ENCODE results near the gene TP53INP2.
"Not testable (repeated sequence)": the region's sequence is repeated elsewhere in the genome, so short reads cannot be mapped to it uniquely, and the experiment has no call there.

The TP53INP2 gene

DNA sequence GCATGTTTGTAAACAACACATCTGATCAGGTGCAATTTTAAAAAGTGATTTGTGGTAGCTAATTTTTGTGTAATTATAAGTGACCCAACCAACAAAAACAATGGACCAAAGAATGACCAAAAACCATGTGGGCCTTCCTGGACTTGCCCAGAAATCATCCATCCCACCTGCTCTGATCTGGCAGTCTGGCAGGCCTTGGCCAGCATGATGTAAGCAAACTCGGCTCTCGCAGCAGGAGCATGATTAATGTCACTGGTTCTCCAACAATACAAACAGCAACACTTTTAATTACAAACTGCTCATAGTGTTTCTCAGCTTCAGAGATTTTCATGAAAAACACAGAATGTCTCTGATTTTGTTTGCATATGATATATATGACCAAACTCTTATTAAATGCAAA lies 16.1 kb downstream of the TP53INP2 start:
- DNase-seq (ENCODE audit: low read depth in 3 of 3) = no peak

DNA sequence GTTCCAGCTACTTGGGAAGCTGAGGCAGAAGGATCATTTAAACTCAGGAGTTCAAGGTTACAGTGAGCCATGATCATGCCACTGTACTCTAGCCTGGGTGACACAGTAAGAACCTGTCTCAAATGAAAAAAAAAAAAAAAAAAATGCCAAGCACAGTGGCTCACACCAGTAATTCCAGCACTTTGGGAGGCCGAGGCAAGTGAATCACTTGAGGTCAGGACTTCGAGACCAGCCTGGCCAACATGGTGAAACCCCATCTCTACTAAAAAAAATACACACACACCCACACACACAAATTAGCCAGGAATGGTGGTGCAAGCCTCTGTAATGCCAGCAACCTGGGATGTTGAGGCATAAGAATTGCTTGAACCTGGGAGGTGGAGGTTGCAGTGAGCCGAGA lies 18.4 kb downstream of the TP53INP2 start:
- not testable (repeated sequence) for DNase-seq (ENCODE audit: low read depth in 3 of 3)

DNA sequence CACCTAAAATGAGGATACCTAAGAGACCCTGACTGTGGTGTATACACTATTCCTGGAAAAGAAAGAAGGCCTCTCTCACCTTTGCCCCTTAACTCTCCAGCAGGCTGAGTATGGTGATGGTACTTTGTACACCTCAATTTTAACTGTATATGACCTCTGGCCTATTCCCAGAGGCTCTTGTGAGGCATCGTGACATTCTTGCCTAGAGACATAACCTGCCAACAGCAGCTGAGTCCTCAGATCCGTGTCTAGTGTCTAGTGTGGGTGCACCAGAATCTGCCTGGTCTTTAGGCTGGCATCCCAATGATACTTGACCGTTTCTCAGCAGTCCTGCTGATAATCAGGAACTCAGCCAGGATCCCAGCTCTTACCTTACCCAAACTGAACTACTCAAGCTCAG lies 20.0 kb downstream of the TP53INP2 start:
- no peak for DNase-seq (ENCODE audit: low read depth in 3 of 3)

DNA sequence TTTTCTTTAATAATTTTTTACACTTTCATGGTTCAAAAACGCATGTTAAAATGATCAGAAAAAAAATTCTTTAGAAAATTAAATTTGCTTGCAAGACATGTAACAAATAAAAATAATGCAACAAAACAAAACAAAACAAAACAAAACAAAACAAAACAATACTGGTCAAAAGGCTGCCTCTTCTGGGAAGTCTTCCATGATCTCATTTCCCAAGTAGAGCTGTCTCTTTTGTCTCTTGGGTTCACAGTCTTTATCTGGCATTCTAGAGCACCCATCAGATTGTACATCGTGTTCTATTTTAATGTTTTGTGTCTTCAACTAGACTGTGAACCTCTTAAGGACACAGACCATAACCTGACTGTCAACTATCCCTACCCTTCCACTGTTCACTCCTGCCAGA lies 25.3 kb downstream of the TP53INP2 start:
- DNase-seq (ENCODE audit: low read depth in 3 of 3) = no peak

DNA sequence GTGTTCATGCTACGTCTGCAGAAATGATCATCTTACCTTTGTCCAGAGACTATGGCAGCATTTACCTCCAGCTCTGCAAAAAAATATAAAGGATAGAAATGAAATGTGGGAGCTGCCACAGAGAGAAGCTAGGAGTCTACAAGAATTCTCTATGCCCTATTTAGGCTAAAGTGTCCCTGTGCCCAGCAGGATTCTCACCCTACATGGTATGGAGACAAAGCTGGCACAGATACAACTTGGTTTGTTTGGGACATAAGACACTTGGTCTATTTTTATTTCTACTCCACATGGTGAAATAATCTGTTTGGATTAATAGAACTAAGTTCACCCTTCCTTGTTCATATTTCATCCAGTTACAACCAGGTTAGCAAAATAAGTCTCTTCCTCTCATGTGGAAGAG lies 28.4 kb downstream of the TP53INP2 start:
- DNase-seq (ENCODE audit: low read depth in 3 of 3) = no peak

DNA sequence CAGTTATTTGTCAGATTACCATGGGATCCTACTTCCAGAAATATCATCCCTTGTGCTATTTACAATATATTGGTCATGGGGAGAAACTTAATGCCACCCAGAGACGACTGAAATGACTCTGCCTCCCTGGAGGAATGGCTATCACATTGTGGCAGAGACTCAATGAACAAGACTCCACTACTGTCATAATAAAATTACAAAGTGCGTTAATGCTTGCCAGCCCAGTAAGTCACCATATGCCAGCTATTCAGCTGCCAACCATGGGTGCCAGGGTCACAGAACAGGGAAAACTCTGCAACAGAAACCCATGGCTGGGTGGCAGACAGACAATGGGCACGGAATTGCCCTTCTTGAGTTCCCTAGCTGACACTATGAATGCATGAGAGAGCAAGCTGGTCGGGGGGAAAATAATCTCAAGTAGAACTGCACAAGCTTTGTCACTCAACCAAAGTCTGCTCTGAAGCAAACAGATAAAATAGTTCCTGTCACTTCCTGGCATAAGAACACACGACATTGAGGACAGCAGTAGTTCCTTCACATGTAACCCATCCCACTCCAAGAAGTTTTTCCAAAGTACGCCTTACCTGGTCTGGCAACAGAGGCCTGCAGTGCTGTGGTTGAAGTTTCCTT lies 32.1 kb downstream of the TP53INP2 start:
- no peak for DNase-seq (ENCODE audit: low read depth in 3 of 3)

DNA sequence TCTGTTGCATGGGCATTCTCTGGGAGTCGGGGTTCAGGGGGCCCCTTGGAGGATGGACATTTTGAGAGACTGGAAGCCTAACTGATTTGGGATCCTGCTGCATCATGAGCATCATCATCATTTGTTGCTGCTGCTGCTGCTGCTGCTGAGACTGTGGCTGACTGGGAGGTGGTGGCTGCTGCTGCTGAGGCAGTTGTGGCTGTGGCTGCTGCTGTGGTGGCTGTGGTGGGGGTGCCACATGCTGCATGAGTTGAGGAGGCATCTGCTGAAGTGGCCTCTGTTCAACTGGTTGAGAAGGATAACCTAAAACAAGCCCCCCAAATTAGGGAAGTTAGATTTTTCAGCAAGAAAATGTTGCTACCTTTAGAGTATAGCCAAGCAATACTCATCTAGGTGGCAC lies 38.9 kb downstream of the TP53INP2 start:
- DNase-seq (ENCODE audit: low read depth in 3 of 3) = no peak

DNA sequence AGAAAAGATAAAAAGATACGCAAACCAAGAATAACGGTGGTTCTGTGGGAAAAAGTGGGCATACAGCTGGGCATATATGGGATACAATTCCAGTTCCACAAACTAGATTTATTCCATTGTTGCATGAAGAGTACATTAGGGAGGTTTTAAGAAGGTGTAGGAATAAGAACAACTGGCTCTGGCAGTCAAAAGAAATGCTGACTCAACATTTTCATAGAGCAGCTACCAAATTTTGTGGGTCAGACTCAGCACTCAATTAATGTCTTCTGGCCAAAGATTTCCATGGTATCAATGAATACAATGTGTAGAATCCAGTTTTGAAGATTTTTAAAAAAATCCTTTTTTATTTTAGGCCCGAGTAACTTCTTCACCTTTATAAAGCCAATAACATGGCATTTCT lies 40.2 kb downstream of the TP53INP2 start:
- DNase-seq (ENCODE audit: low read depth in 3 of 3) = no peak

DNA sequence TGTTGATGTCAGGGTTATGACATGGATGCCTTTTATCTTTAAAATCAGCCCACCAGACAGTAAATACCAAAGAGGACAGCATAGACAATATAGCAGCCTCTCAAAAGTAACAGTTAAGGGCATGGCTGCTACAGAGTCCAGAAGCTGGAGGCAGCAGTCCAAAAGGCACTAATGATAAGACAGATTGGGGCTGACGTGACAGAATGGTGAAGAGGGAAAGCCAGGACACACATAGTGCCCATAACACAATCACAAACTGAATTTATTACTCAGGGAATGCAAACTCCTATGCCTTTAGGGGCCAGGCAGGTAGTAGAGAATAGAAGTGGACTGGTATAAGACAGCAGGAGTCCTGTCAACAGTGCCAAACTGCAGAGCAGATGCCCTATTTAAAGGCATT lies 40.7 kb downstream of the TP53INP2 start:
- DNase-seq (ENCODE audit: low read depth in 3 of 3) = no peak

DNA sequence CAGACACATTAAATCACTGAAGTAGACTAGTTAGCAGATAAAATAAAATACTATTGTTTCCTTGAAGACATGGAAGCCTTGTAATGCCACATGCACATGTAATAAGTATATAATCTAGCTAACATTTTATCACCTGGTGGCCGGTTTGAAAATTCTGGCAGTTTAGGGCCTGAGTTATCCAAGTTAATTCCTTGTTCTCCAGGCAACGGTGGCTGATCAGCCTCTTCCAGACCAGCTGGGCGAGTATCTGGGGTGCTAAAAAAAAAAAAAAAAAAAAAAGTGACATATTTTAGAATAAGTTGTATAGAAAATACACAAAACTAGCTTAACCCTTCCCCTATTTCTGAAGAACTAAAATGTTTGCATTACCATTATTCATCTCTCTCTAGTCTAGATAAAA lies 42.5 kb downstream of the TP53INP2 start:
- DNase-seq (ENCODE audit: low read depth in 3 of 3) = no peak

DNA sequence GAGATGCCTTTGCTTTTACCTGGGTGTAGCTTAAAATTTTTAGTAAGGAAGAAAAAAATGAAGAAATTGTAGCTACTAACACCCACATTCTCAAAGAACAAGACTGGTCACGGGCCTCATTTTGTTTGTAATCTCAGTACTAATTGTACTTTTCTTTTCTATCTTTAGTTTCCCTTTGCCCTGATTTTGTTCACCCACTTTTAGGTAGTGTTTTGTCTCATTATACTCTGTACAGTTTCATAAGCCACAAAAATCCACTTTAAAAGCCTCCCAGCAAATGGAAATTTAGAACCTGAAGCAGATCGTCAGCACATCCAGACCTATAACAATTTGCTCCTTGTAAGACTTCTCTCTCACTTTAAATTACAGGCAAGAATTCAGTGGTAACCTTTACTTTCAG lies 43.3 kb downstream of the TP53INP2 start:
- no peak for DNase-seq (ENCODE audit: low read depth in 3 of 3)

DNA sequence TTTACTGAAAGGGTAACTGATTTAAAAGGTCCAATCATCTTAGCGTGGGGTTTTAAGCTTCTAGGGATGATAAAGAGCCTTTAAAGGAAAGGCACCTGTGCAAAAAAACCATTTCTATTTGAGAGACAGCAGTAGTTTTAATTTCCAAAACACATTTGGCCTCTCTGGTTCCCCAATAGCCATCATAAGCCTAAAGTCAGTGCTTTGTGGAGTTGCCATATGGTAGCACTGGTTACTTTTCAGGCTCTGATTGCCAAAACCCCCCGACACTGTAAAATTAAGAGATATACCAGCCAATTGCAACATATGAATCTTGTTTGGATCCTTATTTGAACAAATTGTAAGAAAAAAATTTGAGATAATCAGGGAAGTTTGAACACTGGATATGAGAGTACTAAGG lies 44.6 kb downstream of the TP53INP2 start:
- no peak for DNase-seq (ENCODE audit: low read depth in 3 of 3)

DNA sequence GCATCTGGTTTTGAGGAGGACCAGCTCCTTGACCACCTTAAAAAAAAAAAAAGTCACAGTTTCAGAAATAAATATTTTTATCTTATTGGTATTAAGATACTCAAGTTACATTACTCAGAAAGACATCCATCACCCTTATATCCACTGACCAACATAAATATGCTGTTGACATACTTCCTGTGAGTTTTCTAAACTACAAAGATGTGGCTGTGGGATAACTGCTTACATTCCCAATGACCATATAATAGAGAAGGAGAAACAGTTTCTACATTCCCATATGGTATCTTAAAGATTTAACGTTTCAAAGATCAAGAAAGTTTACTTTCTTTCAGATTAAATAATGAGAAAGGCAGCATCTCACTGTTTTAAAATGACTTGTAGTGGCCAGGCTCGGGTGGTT lies 46.3 kb downstream of the TP53INP2 start:
- no peak for DNase-seq (ENCODE audit: low read depth in 3 of 3)

DNA sequence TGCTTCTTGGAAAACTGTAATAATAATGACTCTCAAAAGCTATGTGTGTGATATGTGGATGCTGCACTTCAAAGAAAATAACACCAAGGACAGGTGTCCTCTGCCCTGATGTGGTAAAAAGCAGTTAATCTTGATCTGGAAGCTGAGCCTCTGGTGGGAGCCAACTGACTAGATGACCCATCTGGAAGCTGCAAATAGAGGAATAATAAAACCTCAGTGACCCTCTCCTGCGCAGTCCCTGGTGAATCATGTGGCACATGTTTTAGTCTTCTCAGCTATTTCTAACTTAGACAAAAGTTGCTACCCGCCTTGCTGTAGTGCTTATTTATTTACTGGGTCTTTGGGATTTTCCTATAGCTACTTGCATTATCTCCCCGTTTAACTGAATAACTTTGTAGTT lies 47.3 kb downstream of the TP53INP2 start:
- no peak for DNase-seq (ENCODE audit: low read depth in 3 of 3)

DNA sequence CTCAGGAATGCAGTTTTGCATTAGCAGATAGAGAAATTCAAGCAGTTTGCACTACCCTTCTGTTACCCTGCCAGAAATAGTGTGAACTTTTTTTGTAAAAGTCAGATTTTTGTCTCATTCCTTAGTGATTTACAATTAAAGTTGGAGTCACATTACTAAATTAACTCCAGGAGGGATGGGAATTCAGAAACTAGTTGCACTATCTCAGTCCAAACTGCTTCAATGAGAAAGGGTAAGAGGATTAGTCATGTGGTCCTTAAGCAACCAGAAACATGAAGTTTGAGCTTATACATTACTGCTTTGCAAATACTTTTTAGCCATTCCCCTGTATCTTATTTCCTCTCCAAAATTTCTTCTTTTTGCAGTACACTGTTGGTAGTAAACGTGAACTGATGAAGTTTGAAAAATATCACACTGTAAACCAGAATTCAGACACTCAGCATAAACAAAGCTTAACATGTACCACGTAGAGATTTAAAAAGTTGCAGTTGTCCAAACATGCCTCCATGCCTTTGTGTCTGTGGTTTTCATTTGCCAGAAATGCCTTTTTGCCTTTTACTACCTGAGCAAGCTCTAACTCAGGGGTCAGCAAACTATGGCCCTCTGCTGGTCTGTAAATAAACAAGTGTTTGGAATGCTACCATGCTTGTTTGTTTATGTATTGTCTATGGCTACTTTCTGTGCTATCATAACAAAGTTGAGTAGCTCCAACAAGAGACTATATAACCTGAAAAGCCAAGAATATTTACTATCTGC lies 49.7 kb downstream of the TP53INP2 start:
- no peak for DNase-seq (ENCODE audit: low read depth in 3 of 3)

DNA sequence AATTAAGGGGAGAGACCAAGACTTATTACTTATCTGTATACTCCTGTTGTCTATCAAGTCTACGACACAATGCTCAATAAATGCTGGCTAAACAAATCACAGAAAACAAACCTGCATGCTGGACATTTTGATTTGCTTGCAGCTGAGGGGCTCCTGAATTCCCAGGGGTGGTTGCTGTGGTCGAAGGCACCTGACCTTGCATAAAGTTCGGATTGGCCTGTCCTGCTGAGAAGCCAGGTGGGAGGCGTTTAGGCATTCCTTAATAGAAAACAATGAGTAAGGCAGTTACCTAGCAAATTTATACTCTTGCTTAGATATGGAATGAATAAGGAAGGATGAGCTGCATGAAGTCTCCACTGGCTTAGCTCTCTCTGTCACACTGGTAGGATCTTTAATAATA lies 50.5 kb downstream of the TP53INP2 start:
- DNase-seq (ENCODE audit: low read depth in 3 of 3) = no peak

DNA sequence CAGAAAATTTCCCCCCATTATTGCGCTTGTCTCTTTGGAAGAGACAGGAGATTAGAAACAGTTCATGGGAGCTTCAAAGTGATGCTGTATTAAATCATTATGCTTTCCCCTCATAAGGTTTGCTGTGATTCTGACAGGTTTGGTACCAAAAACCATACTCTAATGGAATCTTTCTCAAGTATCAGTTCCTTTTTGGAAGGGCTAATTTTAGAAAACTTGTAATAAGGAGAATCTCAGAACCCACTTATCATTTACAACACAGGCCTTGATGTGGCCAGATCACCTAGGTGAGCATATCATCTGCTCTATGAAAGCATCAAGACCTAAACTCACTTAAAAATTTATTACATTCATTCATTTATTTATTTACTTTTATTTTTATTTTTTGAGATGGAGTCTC lies 51.2 kb downstream of the TP53INP2 start:
- no peak for DNase-seq (ENCODE audit: low read depth in 3 of 3)

DNA sequence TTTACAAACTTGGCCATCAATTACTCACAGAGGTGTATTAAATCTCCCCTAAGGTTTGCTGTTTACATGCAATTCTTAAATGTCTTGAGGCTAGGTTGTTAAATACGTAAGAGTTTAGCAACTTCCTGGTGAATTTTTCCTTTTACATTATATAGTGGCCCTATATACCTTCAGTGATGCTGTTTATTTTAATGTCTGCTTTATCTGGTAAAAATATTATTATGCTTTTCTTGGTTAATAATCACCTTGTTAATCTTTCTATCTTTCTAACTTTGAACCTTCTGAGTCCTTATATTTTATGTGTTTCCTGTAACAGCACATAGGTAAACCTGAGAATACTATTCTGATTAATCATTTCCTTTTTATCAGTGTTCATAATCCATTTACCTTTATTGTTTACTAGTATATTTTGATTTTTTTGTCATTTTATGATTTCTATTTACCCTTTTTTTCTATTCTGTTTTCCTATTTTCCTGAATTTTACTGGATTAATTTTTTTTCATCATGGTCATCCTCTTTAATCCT lies 57.9 kb downstream of the TP53INP2 start:
- DNase-seq (ENCODE audit: low read depth in 3 of 3) = no peak

Data from stimulated activated CD4-positive, alpha-beta T cell treated with anti-CD3 and anti-CD28 coated beads, TNF-alpha, amount 100 ng/mL, for 24 hours (primary cell).